Stimulated activated CD8-positive, alpha-beta memory T cell treated with anti-CD3 and anti-CD28 coated beads, Interleukin-12 subunit alpha, Interleukin-12 subunit beta, amount 100 ng/mL, for 4 hours (primary cell): ENCODE measurements around the gene SLC25A22.
A peak's percentile ranks its signal among the peaks of the same experiment; 100 is the strongest.

ENCODE experiments used
- DNase-seq: peaks from one replicate; pipeline ENCODE4 v3.0.0-alpha.2; 2020; ENCODE audit warnings: low read depth

SLC25A22 gene

DNA sequence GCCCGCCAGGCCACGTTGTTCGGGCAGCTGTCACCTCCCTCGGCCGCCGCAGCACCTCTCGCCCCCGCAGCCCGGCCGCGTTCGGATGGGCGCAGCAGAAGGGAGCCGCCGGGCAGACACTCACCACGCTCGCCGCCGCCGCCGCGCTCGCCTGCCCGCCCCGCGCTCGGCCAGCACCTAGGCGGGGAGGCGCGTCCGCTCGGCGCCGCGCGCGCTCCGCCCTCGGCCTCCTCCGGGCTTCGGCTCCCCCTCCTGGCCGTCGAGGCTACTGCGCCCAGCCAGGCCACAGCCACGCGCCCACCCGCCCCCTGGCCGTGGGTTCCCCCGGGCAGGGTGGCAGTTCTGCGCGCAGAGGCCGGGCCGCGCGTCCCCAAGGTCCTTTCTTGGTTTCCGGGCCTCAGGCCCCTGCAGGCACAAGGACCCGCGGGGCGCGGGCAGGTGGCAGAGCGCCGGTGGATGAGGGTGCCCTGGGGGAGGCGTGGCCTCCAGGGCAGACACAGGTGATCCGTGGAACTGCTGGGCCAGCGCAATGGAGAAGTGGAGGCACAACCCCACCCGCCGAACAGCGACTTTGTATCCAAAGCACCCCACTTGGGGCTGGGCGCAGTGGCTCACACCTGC lies at the start of gene SLC25A22:
Gene SLC25A22, minus strand, starts transcription at position 189 of the 621 bp plus-strand sequence. CDS start 3,275 bp downstream, outside the sequence.
- peak; percentile 79 for DNase-seq

DNA sequence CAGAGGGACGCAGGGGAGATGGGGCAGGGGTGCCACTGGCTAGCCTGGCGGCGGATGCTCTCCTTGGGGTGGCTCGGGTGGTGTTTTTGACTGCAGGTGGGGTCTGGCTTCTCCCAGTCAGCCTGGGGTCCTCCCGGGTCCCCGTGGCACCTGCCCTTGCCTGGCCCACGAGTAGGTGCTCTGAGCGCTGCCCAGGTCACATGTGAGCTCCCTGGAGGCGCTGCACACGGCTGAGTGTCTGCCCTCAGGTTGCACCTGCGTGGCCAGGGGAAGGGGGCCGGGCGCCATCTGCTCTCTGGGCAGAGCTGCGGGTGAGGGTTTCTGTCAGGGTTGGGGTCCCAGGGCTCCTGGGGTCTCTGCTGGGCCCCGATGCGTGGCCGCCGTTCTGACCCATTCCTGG lies 49.8 kb upstream of the SLC25A22 start:
- no peak for DNase-seq

DNA sequence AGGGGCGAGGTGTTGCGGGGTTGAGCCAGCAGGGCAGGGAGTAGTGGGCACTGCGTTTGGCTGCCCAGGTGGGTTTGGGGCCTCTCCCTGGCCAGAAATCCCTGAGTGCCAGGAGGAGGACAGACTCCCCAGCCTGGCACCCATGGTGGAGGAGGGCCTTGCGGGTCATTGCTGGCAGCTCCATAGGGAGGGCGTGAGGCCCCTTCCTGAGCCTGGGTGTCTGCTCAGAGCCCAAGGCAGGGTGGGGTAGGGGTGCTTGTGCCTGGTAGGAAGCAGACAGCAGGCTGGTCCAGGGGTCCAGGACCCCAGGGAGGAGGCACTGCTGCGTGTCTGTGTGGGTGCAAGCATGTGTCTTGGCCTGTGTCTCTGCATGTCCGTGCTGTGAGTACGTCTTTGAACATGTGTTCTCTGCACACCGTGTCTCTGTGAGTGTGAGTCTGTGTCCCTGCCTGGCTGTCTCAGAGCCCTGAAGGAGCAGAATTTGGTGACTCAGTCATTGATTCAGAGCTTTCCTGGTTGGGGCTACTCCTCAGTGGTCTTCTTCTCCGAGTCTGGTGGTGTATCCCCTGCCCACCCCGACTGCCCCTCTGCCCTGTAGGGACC lies 48.5 kb upstream of the SLC25A22 start:
- no peak for DNase-seq

DNA sequence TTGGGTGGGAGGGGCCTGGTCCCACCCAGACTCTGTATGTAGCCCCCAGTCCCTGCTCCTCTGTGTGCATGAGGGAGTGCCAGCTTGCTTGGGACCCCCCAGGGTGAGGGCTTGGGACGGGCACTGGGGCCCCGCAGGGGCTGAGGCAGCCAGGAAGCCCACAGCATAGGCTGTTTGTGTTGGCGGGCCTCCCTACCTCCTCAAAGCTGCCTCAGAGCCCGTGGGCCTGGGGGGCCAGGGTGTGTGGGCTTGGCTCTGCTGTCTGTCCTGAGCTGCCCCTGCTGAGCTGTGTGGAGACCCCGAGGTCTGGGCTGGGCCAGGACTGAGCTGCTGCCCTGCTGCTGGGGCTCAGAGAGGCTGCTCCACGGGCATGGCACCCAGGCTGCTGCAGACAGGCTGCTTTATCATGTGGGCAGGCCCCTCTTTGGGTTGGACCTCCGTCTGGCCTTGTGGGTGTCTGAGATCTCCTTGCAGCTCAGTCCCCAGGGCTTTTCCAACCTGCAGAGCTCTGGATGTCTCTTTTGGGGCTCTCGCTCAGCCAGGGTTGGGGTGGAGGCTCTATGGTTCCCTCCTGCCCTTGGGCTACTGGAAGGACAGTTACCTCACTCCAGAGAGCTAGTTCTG lies 47.9 kb upstream of the SLC25A22 start:
- DNase-seq: no peak

DNA sequence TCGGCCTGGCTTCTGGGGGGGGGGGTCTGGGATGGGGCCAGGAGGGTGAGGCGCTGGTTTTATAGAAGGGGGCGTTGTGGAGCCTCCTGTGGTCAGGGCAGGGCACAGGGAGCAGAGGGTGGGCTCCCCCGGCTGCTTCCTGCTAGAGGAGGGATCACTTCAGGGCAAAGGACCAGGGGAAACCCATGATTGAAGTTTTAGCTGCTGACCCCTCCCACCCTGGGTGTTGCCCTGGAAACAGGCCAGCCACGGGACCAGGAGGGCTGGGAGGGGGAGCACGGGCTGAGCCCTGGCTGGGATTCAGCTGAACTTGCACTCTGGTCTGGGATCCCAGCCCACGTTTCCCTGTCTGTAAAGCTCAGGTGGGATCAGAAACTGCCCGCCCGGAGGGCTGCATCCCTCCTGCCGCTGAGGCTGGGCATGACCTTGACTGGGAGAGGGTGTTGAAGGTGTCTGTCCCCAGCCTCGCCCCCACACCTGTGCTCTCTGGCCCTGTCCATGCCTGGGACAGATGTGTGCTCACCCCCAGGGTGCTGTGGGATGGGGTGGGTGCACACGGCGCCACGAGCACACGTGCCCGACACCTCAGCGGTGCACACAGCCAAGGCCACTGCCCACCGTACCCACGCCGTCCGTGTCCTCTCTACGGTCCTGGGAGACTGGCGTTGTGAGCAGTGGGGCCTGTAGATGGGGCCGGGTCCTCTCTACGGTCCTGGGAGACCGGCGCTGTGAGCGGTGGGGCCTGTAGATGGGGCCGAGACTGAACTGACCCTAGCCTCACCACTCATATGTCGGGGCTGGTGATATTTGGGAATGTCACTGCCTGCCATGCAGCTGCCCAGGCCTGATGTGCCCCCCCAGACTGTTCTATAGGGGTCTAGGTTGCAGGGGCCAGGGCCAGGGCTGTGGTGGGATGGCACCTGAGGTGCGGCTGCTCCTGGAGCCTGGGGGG lies 46.9 kb upstream of the SLC25A22 start:
- no peak for DNase-seq

DNA sequence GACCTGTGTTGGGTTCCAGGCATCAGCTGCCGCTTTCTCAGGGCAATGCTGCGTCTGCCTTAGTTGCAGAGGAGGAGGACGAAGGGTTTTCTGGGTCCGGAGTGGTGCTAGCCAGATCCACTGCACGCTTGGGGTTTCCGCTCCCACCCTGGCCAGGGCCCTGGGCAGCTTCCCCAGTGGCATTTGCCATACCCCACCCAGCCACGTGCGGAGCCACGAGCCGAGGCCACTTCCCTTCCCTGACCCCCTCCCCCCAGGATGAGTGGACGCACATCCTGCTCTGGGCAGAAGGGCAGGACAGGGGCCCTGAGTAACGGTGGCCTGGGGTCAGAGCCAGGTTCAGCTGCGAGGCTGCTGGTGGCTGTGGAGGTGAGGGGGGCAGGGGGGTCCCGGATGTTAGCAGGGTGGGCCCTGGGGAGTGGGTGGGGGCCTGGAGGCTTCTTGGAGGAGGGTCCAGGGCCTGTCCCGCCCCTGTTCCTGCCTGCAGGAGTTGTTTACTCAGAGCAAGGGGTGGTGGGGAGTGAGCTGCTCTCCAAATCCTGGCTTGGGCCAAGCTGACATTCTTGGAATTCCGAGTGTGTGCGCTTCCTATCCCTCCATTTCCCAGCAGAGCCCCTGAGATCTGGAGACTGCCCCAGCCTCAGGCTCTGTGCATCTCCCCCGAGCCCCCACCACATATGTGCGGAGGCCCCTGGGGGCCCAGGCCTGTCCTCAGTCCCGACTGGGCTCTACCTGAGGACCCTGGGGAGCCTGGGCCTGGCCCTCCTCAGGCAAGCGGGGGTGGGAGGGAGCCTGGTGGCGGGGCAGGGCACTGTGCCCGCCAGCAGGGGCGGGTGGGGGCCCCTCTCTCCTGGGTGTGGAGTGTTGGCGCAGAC lies 46.0 kb upstream of the SLC25A22 start:
- DNase-seq: no peak

DNA sequence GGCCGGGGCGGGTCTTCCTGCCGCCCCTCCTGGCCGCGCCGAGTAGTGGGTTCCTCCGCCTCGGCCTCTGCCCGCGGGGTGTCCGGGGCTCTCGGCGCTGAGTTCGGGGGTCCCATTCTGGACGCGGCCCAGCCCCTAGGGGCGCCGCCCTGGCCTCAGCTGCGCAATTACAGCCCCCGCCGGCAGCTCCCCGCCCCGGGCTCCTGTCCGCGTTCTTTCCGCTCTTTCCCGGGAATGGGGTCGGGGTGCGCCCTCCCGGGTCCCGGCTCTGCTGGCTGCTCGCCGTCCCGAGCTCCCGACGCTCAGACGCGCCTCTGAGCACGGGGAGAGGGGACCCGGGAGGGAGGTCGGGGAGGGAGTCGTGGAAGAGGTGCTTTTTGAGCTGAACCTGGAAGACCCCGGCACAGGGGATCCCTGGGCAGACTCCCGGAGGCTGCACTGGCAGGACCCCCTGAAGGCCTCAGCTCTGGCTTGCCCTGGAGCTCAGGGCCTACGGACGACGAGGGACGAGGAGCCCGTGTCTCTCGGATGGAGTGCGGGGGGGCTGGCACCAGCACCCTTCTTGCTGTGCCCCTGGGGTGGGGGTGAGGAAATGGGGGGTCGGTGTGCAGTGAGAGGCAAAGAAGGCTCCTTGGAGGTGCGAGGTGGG lies 45.1 kb upstream of the SLC25A22 start:
- DNase-seq: no peak

DNA sequence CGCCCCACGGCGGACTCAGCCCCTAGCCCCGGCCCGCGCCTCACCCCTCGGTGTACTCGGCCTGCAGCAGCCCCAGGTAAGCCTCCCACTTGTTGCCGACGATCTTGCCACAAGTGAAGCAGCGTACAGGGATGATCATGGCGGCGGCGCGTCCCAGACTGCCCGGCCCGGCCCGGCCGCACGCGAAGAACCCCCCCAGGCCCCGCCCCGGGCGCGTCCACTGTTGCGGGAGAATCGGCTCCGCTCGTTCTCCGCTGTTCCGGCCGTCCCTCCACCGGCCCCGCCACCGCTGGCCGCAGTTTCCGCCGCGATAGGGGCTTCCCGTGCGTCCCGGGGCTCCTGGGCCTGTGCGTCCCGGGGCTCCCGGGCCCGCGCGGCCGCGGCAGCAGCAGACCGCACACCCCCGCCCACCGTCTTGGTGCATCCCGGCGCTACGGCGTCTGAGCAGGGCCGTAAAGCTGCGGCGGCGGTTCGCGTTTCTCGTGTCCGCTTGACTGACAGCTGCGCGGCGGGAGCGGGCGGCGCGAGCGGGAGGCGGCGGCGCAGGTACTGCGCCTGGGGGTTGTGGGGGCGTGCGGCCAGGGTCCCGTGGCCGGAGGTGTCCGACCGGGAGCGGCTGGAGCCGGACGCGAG lies 44.4 kb upstream of the SLC25A22 start, which contains the start of the genes POLR2L and TSPAN4:
Gene POLR2L, minus strand, starts transcription at position 160 of the 633 bp plus-strand sequence. Its CDS starts 21 bp downstream, at position 139.
Gene TSPAN4, plus strand, starts transcription at position 483 of the 633 bp plus-strand sequence. CDS start 7,453 bp downstream, outside the sequence.
- peak; percentile 80 for DNase-seq

DNA sequence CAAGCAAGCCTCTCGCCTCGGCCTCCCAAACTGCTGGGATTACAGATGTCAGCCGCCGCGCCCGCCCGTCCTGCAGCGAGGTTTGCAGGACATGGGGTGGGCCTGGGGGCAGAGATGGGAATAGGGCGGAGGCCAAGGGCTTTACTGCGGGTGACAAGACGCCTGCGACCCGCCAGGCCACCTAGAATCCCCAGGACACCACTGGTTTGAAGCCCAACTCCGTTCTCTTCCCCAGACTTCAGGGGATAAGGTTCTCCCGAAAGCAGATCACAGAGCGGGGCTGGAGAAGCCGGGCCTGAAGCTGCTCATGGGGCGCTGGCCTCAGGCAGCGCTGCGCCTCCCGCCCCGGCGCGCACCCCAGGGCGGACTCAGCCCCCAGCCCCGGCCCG lies 43.9 kb upstream of the SLC25A22 start:
- no peak for DNase-seq

DNA sequence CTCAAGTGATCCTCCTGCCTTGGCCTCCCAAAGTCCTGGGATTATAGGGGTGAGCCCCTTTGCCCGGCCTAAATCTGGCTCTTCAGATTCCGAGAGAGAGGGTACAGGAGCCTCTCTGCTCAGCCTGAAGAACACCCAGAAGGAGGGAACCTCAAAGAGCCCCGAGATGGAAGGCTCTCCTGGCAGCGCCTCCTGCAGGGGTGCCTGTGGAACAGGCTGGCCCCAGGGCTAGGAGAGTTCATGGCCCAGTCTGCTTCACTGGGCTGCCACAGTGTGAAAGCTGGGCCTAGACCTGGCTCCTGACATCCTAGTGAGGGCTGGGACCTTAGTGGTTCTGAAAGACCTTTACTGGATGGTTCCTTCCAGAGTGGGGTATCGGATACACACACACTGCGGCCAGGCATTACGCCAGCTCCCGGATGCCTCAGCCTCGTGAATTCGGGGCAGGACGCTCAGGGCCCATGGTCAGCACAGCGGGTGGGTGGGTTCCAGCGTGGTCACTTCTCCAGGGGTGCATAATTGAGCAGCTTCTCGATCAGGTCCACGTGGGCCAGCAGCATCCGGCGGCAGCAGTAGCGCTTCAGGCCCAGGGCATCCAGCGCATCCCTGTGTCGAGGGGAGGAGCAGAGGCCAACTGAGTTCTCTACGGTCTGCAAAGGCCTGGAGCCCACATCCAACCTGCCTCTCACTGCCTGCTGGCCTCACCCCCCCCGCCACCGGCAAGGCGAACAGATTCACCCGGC lies 42.0 kb upstream of the SLC25A22 start:
- DNase-seq: no peak

DNA sequence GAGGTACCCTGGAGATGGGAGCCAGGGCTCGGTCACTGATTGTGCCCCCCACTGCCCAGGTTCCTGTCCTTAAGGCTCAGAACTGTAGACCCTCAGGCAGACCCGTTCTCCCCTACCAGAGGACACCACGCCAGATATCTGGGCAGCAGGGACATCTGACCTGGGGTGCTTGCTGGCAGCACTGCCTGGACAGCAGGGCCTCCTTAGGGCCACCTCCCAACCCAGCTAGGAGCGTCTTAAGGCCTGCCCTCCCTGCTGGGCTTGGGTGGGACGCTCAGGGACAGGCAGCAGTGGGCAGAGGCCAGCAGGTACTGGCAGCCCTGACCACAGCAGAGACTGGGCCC lies 41.2 kb upstream of the SLC25A22 start:
- DNase-seq: no peak

DNA sequence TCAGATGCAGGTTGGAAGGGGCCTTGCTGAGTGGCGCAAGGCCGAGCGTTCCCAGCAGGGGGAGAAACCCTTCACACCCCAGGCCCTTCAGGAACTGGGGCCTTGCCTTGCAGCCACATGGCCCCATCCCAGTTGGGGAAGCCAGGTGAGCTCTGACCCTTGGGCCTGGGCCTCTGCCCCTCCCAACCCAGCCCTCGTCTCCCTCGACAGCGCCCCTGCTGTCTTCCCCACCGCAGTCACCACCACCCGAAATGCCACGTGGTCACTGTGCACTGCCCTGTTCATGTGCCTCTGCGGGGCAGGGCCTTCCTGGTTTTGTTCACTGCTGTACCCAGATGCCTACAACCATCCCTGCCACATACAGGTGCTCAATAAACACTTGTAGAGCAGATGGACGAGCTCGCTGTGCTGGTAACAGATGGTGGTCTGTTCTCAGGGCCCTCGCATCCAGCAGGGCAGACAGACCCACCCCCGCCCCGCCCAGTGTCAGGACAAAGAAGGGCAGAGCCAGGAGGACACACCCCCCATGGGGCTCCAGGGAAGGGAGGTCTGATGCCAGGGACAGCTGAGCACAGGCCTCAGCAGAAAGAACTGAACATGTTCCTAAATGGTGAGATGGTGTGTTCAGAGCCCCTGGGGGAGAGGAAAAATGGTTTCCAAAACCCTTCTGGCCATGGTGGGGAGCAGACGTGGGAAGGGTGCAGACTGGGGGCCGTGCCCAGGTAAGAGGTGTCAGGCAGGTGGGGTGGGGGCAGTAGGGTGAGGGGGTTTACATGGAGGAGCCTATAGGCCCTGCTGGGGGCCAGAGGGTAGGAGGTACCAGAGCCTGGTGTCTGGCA lies 40.6 kb upstream of the SLC25A22 start:
- no peak for DNase-seq

DNA sequence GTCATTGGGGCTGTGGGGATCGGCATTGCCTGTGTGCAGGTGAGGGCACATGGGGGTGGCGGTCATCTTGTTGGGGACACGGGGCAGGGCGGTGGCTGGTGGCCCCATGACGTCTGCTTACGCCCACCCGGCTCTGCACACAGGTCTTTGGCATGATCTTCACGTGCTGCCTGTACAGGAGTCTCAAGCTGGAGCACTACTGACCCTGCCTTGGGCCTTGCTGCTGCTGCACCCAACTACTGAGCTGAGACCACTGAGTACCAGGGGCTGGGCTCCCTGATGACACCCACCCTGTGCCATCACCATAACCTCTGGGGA lies 39.9 kb upstream of the SLC25A22 start:
- DNase-seq: no peak

DNA sequence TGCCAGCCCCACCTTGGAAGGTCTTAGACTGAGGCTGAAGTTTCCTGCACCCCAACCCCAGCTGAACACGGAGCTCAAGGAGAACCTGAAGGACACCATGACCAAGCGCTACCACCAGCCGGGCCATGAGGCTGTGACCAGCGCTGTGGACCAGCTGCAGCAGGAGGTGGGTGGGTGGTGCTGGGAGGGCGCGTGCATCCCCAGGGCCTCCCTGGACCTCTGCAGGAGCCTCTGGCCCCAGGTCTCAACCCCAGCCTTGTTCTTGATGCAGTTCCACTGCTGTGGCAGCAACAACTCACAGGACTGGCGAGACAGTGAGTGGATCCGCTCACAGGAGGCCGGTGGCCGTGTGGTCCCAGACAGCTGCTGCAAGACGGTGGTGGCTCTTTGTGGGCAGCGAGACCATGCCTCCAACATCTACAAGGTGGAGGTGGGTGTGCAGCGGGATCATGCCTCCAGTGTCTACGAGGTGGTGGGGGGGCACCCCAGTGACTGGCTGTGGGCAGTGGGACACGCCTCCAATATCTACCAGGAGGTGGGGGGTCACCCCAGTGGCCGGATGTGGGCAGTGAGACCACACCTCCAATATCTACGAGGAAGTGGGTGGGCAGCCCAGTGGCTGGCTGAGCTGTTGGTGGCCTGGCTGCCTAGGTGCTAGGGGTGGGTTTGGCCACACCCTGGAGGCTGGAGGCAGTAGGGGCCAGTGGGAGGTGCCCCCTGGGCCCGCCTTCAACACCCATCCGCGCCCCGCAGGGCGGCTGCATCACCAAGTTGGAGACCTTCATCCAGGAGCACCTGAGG lies 39.3 kb upstream of the SLC25A22 start:
- no peak for DNase-seq

DNA sequence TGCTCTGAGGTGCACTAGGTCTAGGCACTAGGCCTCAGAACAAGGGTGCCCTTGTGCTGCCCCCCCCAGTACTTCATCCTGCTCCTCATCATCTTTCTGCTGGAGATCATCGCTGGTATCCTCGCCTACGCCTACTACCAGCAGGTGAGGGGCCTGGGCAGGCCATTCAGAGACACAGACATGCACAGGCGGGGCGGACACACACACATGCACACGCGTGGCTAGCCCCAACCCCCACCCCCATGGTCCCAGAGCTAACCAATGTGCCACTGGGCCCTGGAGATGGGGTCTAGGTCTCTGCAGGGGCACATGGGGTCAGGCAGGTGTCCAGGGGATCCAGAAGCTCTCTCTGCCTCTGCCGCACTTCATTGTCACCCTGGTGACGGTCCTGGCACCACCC lies 38.6 kb upstream of the SLC25A22 start:
- no peak for DNase-seq

DNA sequence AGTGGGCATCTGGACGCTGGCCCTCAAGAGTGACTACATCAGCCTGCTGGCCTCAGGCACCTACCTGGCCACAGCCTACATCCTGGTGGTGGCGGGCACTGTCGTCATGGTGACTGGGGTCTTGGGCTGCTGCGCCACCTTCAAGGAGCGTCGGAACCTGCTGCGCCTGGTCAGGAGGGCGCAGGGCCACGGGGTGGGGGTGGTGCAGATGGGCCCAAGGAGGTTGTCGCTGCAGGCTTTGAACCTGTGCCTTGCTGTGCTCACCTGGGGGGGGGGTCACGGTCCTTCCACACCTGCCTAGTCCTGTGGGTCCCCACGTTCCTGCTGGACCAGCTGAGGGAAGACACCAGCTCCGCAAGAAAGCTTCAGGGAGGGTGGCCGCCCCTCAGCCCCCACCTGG lies 38.2 kb upstream of the SLC25A22 start:
- no peak for DNase-seq

DNA sequence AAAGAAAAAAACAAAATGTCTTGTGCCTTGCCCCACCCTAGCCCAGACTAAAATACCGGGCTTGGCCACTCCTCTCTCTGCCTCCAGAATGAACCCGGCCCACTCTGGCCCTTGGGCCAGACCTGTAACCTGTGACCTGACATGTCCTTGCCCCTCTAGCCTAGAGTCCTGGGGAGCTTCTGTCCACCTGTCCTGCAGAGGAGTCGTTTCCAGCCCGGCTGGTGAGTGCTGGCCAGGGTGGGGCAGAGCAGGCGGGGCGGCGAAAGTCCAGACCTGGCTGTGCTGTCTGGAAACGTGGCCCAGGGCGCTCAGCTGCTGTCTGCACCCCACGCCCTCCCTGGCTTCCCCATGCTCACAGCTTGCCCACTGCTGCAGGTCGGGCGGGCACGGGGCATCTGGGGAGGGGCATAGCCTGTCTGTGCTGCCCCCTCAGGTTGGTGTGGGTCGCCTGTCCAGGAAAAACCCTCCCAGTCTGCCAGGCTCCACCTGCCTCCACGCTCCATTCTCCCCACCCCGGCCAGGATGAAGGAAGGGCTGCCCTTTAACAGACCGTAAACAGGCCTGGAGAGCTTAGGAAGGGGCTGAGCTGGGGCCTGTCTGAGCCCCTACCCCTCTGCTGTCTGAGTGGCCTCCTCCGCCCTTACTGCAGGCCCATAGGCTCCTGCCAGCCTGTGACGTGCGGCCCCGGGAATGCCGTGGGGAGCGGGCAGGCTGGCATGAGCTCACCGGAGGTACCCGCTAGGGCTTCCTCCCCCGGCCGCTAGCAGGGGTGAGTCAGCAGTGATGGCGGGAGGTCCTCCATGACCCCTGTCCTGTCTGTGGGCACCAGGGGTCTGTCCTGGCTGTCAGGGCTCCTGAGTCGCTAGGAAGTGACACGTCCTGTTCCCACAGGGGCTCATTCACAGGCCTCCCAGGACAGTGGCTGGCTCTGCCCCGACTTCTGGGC lies 36.6 kb upstream of the SLC25A22 start:
- no peak for DNase-seq
